ENCODE measurements around the gene TTC1.

DNA sequence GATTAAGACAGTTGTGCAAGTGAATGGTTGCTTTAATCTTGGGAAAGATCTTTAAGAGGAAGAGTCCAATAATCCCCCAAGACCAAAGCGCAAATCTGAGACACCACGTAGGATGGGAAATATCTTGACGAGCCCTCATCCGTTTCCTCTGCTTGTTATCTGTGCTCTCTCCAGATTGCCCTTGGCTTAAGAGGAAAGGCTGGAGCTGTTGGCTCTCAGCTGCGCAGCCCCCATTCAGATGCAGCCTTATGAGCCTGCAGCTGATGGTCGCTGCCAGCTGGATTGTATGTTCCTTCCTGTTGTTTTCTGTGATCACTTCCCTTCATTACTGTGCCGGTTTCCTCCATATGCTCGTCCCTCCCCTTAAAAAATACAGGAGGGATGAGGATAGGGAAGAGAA is 62.6 kb downstream of the TTC1 start:
- TF ChIP-seq, protein P1, sequence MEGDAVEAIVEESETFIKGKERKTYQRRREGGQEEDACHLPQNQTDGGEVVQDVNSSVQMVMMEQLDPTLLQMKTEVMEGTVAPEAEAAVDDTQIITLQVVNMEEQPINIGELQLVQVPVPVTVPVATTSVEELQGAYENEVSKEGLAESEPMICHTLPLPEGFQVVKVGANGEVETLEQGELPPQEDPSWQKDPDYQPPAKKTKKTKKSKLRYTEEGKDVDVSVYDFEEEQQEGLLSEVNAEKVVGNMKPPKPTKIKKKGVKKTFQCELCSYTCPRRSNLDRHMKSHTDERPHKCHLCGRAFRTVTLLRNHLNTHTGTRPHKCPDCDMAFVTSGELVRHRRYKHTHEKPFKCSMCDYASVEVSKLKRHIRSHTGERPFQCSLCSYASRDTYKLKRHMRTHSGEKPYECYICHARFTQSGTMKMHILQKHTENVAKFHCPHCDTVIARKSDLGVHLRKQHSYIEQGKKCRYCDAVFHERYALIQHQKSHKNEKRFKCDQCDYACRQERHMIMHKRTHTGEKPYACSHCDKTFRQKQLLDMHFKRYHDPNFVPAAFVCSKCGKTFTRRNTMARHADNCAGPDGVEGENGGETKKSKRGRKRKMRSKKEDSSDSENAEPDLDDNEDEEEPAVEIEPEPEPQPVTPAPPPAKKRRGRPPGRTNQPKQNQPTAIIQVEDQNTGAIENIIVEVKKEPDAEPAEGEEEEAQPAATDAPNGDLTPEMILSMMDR (conservative IDR thresholded peaks at IDR 0.05; ENCODE audit: low read length): no peak
- TF ChIP-seq EZH2phosphoT487 (IDR thresholded peaks at IDR 0.05; ENCODE audit: borderline replicate concordance): no peak

All from Loucy (cell line).